ENCODE measurements around the gene SAMD1.

Gene SAMD1

GRCh38 chr19:14090509-14091080 is at the start of gene SAMD1:
Gene SAMD1, minus strand, starts transcription at chr19:14090751.
- peak; percentile 85 for DNase-seq (ENCODE audit: low spot score)

- peak; percentile 43 for DNase-seq (ENCODE audit: low spot score)
These were observed 49.4 kb upstream of the SAMD1 start for GRCh38 chr19:14139944-14140343.

- DNase-seq (ENCODE audit: low spot score): peak; percentile 50
These were observed 48.2 kb upstream of the SAMD1 start for GRCh38 chr19:14138576-14139265.

- DNase-seq (ENCODE audit: low spot score): peak; percentile 99
These were observed 46.1 kb upstream of the SAMD1 start, which contains the start of gene ASF1B for GRCh38 chr19:14136509-14137281. Gene ASF1B, minus strand, starts transcription at chr19:14136589. Its CDS starts 133 bp downstream, at chr19:14136456.

- DNase-seq (ENCODE audit: low spot score): no peak
These were observed 45.5 kb upstream of the SAMD1 start for GRCh38 chr19:14135985-14136508.

- no peak for DNase-seq (ENCODE audit: low spot score)
These were observed 44.8 kb upstream of the SAMD1 start for GRCh38 chr19:14135355-14135754.

GRCh38 chr19:14127929-14128509 is 37.5 kb upstream of the SAMD1 start:
- DNase-seq (ENCODE audit: low spot score): peak; percentile 62

GRCh38 chr19:14127176-14127575 is 36.6 kb upstream of the SAMD1 start:
- no peak for DNase-seq (ENCODE audit: low spot score)

- no peak for DNase-seq (ENCODE audit: low spot score)
These were observed 32.4 kb upstream of the SAMD1 start for GRCh38 chr19:14122924-14123323.

GRCh38 chr19:14120497-14120780 is 29.9 kb upstream of the SAMD1 start:
- no peak for DNase-seq (ENCODE audit: low spot score)

GRCh38 chr19:14119644-14120496 is 29.3 kb upstream of the SAMD1 start:
- no peak for DNase-seq (ENCODE audit: low spot score)

GRCh38 chr19:14119146-14119545 is 28.6 kb upstream of the SAMD1 start:
- no peak for DNase-seq (ENCODE audit: low spot score)

GRCh38 chr19:14118165-14119051 is 27.9 kb upstream of the SAMD1 start:
- DNase-seq (ENCODE audit: low spot score): peak; percentile 82

GRCh38 chr19:14117668-14118164 is 27.2 kb upstream of the SAMD1 start, which contains the start of gene PRKACA:
Gene PRKACA, minus strand, starts transcription at chr19:14117762. Its CDS starts 215 bp downstream, at chr19:14117547.
- peak; percentile 99 for DNase-seq (ENCODE audit: low spot score)

- DNase-seq (ENCODE audit: low spot score): no peak
These were observed 26.5 kb upstream of the SAMD1 start for GRCh38 chr19:14116918-14117578.

GRCh38 chr19:14116525-14116917 is 26.0 kb upstream of the SAMD1 start:
- DNase-seq (ENCODE audit: low spot score): no peak

GRCh38 chr19:14115756-14116155 is 25.2 kb upstream of the SAMD1 start:
- DNase-seq (ENCODE audit: low spot score): no peak

GRCh38 chr19:14114854-14115253 is 24.3 kb upstream of the SAMD1 start:
- DNase-seq (ENCODE audit: low spot score): peak; percentile 57

- no peak for DNase-seq (ENCODE audit: low spot score)
These were observed 23.9 kb upstream of the SAMD1 start for GRCh38 chr19:14114439-14114838.

Measured in Ammon's horn (tissue), 1 donor.